GM19351 (cell line): ENCODE measurements around the gene MAL.
"Not testable (repeated sequence)": the region's sequence is repeated elsewhere in the genome, so short reads cannot be mapped to it uniquely, and the experiment has no call there.

Experiments used
- ATAC-seq: cut with Tn5 transposase; IDR thresholded peaks from one replicate; pipeline ENCODE4 v1.9.1; 2021; ENCODE audit warnings: mild to moderate bottlenecking, moderate library complexity; ENCODE audit not compliant: unreplicated experiment

The MAL gene

DNA sequence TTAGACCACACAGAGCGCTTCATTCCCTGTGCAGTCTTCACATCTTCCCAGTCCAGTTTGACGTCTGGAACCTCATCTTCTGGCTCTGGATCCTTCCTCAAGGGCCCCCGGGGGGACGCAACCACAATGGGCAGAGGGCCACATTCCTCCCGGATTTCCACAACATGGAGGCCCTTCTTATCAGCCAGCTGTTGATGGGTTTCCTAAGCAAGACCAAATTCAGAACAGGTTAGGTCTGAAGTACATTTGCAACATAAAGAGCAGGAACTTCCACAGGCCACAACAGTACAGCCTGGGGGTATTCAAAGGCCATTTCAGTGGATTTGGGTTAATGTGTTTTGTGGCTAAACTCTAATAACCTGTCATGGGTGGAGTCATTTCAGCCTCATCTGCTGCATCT, 61.9 kb downstream of the MAL start:
- ATAC-seq = no peak

DNA sequence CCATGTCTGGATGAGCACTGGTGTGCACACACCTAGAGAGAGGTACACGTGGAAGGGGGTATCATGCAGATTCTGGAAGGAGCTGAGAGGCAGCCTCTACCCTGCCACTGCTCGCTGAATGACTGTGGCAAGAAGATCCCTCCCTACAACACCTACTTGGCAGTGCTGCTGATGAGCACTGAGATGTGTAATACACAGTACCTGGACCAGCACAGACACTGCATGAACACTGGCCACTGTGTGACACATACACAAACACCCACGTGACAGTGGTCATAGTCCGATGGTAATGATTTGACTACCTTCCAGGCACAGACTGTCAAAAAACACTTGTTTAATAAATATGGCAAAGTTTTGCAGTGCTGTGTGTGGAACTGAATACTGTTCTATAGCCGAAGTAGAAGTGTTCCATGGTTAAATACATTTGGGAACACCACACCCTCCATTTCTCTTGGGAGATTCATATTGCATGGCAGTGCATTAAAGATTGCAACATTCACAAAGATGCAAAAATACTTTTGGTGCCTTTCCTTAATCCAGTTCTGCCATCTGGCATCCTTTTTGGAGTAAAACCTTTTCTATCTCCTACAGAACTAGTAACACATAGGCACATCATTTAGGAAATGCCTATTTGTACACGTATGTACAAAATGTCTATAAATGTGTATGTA, 66.5 kb downstream of the MAL start:
- ATAC-seq = no peak

DNA sequence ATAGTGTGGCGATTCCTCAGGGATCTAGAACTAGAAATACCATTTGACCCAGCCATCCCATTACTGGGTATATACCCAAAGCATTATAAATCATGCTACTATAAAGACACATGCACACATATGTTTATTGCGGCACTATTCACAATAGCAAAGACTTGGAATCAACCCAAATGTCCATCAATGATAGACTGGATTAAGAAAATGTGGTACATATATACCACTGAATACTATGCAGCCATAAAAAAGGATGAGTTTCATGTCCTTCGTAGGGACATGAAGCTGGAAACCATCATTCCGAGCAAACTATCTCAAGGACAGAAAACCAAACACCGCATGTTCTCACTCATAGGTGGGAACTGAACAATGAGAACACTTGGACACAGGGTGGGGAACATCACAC, 72.8 kb downstream of the MAL start:
- not testable (repeated sequence) for ATAC-seq

DNA sequence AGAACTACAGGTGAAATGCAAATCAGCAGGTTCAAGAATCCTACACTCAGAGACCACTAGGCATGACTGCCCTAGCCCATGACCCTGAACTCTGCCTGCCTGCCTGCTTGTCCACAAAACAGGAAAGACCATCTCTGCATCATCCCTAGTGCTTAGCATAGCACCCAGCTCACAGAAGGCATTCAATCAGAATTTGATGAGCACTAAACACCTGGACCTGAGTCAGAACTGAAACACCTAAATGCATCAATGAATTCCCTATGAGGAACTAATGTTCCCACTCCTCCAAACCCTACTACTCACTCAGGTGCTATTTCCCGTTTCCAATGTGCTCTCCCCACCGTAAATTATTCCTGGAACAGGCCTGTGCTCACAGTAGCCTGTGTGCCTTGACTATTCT, 74.4 kb downstream of the MAL start:
- no peak for ATAC-seq
